Psoas muscle (tissue), 8 donors: ENCODE results near the gene CCDC57. TPM values are rescaled to one million over a fixed set of nuclear protein-coding genes. Genes with fewer than 3 reads are reported as not detected.

Source experiments
- ATAC-seq, 4 donors: fragments of 200-7000 bp; cut with Tn5 transposase; one replicate each; pipeline ENCODE4 v1.9.1; 2020; ENCODE audit warnings: moderate library complexity in 3 of 4, mild to moderate bottlenecking in 2 of 4
- DNase-seq, 2 donors: peaks; one replicate each; pipeline ENCODE4 v3.0.0-alpha.2; 2020
- H3K27ac ChIP-seq: fragments of 200-600 bp; one replicate; pipeline ENCODE4 v1.8.0; 2022
- H3K27me3 ChIP-seq, 3 donors: fragments of 200-600 bp in 1 of 3; one replicate each; pipeline versions ENCODE4 v1.6.1 to v1.8.0; 2013 to 2022; ENCODE audit warnings: low read length in 2 of 3, mild to moderate bottlenecking in 2 of 3, moderate library complexity in 1 of 3; ENCODE audit not compliant: insufficient read depth in 3 of 3
- H3K36me3 ChIP-seq, 2 donors: fragments of 200-600 bp in 1 of 2; one replicate each; pipeline versions ENCODE4 v1.6.1 to v1.8.0; 2013 to 2022; ENCODE audit warnings: low read depth in 1 of 2, mild to moderate bottlenecking in 1 of 2, moderate library complexity in 1 of 2; ENCODE audit not compliant: insufficient read depth in 1 of 2
- H3K4me1 ChIP-seq: fragments of 200-600 bp; one replicate; pipeline ENCODE4 v1.8.0; 2022
- H3K4me3 ChIP-seq: fragments of 200-600 bp; one replicate; pipeline ENCODE4 v1.8.0; 2022; ENCODE audit warnings: mild to moderate bottlenecking
- H3K9me3 ChIP-seq: fragments of 200-600 bp; one replicate; pipeline ENCODE4 v1.8.0; 2022
- CTCF ChIP-seq: fragments of 200-600 bp; IDR thresholded peaks from one replicate; pipeline ENCODE4 v1.8.0; 2022; ENCODE audit warnings: antibody characterized with exemption
- WGBS, 3 donors: extraction: QIAGEN DNeasy Blood & Tissue Kit; methylation state at CpG; one replicate each; pipeline versions ENCODE4 v1.1.6 to v1.1.7; 2013; 5-methylcytosine and 5-hydroxymethylcytosine counted together
- intact Hi-C, 2 donors: fragments of 100-400 bp; cut with DNase I; formaldehyde crosslinking; loops; one replicate each; pipeline versions ENCODE4 v1.11.0 to v1.14.2; 2022
- polyA plus RNA-seq, 3 donors: library from polyadenylated mRNA; stranded (reverse); fragments of 200-250 nt; gene quantifications; one replicate each; pipeline ENCODE4 v1.2.3, GENCODE V29; 2013
- total RNA-seq, 4 donors: library from RNA; stranded (reverse); fragmentation: NEBNext Ultra II Directional in 2 of 4; extraction: Animal tissue kit (Norgen Biotek cat#: 25700) in 2 of 4; gene quantifications; one replicate each; pipeline versions ENCODE4 v1.2.1 to v1.2.4, GENCODE V29; 2021 to 2023
- donor health status: healthy with polysubstance abuse.
- donor health status: DM: no; HTN: no; CAD: no; lungs with moderate emphysema.
- donor health status: Bipolar disorder and iron deficiency.
- donor health status: healthy.
- donor health status: DM: yes; HTN: yes; CAD: no.
- donor health status: DM: no; HTN: no; CAD: no.
- donor health status: DM: no; HTN: no; CAD: no.
- donor health status: DM: yes; HTN: yes; CAD: no.

Gene CCDC57
- total and polyA plus RNA-seq, 7 donors = 7.2 to 15.3 (median 11.1) TPM

GRCh38 chr17:82076785-82077591, 135.7 kb downstream of the CCDC57 start:
- ATAC-seq = peak in 3 of 4 donors; percentile 16 to 28 (median 19)
- H3K4me1 ChIP-seq = no peaks in the 10 kb centered on the region
- no peaks in the 10 kb centered on the region for H3K27me3 ChIP-seq
- no peak overlapping the region for H3K27ac ChIP-seq
- no peak for TF ChIP-seq CTCF
- WGBS, 3 donors = 59 to 69% (median 64%) methylated on average over 20 to 21 of the region's 21 CpGs
- H3K9me3 ChIP-seq = no peaks in the 10 kb centered on the region
- peak in 1 of 2 donors; percentile 56 for DNase-seq
- H3K36me3 ChIP-seq = peaks cover 0 to 31% of the 10 kb centered on the region in 2 donors
- intact Hi-C loops = no loop called here
- H3K4me3 ChIP-seq = no peak overlapping the region

GRCh38 chr17:82076018-82076784, 136.4 kb downstream of the CCDC57 start:
- no peaks in the 10 kb centered on the region for H3K27me3 ChIP-seq
- H3K9me3 ChIP-seq = no peaks in the 10 kb centered on the region
- ATAC-seq (no peak), DNase-seq (peak in 1 of 2 donors; percentile 24)
- no peaks in the 10 kb centered on the region for H3K4me1 ChIP-seq
- intact Hi-C loops = no loop called here
- H3K4me3 ChIP-seq = no peak overlapping the region
- H3K36me3 ChIP-seq = peaks cover 0 to 23% of the 10 kb centered on the region in 2 donors
- no peak overlapping the region for H3K27ac ChIP-seq
- no peak for TF ChIP-seq CTCF
- 81 to 83% (median 82%) methylated on average over 25 of the region's 25 CpGs for WGBS, 3 donors

GRCh38 chr17:82073446-82073845, 139.2 kb downstream of the CCDC57 start:
- WGBS, 3 donors = 73 to 84% (median 77%) methylated on average over 9 of the region's 9 CpGs
- Histone ChIP-seq H3K9me3 (no peaks in the 10 kb centered on the region), H3K27me3 (no peaks in the 10 kb centered on the region), H3K4me1 (no peaks in the 10 kb centered on the region), H3K36me3 (no peaks in the 10 kb centered on the region), H3K27ac (no peak overlapping the region), H3K4me3 (no peak overlapping the region)
- TF ChIP-seq CTCF = no peak
- no peak for ATAC-seq
- DNase-seq = peak in 1 of 2 donors; percentile 25
- intact Hi-C loops = loop anchor here in 1 of 2 donors (2.0 kb wide), 1 partner anchor 27 kb away; no protein-coding TSS in a partner anchor

GRCh38 chr17:82072827-82073226, 139.8 kb downstream of the CCDC57 start:
- H3K27me3 ChIP-seq = no peaks in the 10 kb centered on the region
- H3K9me3 ChIP-seq = no peaks in the 10 kb centered on the region
- no peaks in the 10 kb centered on the region for H3K4me1 ChIP-seq
- H3K27ac ChIP-seq = no peak overlapping the region
- DNase-seq = peak in 1 of 2 donors; percentile 8
- no peak overlapping the region for H3K4me3 ChIP-seq
- TF ChIP-seq CTCF = no peak
- 79 to 84% (median 79%) methylated on average over 6 of the region's 6 CpGs for WGBS, 3 donors
- no peaks in the 10 kb centered on the region for H3K36me3 ChIP-seq
- ATAC-seq = no peak
- intact Hi-C loops = loop anchor here in 1 of 2 donors (2.0 kb wide), 1 partner anchor 26 kb away; no protein-coding TSS in a partner anchor
